Left colon (tissue), 2 donors: ENCODE results near the gene CD209. TPM values are rescaled to one million over a fixed set of nuclear protein-coding genes. Genes with fewer than 3 reads are reported as not detected.
A peak's percentile ranks its signal among the peaks of the same experiment; 100 is the strongest.
"Not testable (repeated sequence)": the region's sequence is repeated elsewhere in the genome, so short reads cannot be mapped to it uniquely, and the experiment has no call there.

Experiments used
- ATAC-seq: fragments of 200-7000 bp; cut with Tn5 transposase; one replicate; pipeline ENCODE4 v1.9.1; 2020; ENCODE audit warnings: mild to moderate bottlenecking, moderate library complexity
- DNase-seq, 2 donors: peaks; one replicate each; pipeline ENCODE4 v3.0.0-alpha.2; 2020
- intact Hi-C, 2 donors: fragments of 100-400 bp; cut with DNase I in 1 of 2; cut with micrococcal nuclease in 1 of 2; formaldehyde crosslinking; loops; one replicate each; pipeline versions ENCODE4 v1.11.2 to v1.14.0; 2022; cut with DNase I, micrococcal nuclease
- total RNA-seq, 2 donors: library from RNA; stranded (reverse); fragmentation: NEBNext Ultra II Directional; extraction: Animal tissue kit (Norgen Biotek cat#: 25700); gene quantifications; one replicate each; pipeline ENCODE4 v1.2.1, GENCODE V29; 2021
- donor health status: DM: no; HTN: no; CAD: no.
- donor health status: DM: yes; HTN: yes; CAD: no.

The CD209 gene
- total RNA-seq, 2 donors from 2014 or later = 2.6 to 12.1 TPM

DNA sequence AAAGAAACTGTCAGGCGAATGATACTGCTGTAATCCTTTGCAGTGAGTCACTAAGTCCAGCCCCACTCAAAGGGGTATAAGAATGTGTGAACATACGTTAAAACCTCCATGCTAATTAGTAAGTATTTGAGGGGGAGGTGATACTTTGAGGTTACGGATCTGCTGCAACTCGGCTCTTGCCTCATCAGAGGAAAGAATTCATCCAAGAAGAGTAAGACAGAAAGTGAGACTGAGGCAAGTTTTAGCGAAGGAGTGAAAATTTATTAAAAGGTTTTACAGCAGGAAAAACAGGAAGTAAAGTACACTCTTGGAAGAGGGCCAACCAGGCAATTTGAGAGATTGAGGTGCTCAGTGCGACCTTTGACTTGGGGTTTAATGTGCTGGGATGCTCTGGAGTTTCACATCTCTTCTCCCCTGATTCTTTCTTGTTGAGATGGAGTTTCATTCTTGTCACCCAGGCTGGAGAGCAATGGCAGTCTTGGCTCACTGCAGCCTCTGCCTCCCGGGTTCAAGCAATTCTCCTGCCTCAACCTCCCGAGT lies 25.5 kb upstream of the CD209 start:
- ATAC-seq (peak; percentile 28), DNase-seq (no peak)
- intact Hi-C loops = no loop called here

GRCh38 chr19:7771072-7771471 lies 23.7 kb upstream of the CD209 start:
- no peak for ATAC-seq
- no peak for DNase-seq
- intact Hi-C loops = no loop called here

DNA sequence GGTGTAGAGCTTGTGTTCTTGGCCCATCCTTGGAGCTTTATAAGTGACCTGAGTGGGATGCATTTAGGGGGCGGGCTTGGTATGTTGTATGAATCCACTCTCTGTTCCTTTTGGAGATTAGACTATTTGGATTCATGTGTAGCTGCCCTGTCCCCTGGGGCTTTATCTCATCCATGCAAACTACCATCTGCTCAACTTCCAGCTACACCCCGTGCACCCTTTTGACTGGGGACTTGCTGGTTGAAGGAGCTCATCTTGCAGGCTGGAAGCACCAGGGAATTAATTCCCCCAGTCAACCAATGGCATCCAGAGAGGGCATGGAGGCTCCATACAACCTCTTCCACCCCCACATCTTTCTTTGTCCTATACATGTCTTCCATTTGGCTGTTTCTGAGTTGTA lies 21.8 kb upstream of the CD209 start:
- intact Hi-C loops = no loop called here
- ATAC-seq (no peak), DNase-seq (no peak)

DNA sequence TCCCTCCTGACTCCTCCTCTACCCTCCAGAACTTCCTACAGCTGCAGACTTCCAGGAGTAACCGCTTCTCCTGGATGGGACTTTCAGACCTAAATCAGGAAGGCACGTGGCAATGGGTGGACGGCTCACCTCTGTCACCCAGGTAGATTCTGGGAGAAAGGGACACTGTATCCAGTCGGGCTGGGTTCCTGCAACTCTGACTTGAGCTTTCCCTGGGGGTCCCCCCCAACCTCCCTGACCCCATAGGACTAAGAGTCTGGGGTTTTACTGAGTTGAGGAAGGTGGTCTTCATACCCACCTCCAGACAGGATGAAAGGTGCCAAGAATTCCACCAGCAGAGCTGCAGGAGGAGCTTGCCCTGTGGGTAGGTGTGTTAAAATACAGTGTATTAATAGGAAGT lies 20.2 kb upstream of the CD209 start:
- DNase-seq (no peak), ATAC-seq (no peak)
- intact Hi-C loops = no loop called here

DNA sequence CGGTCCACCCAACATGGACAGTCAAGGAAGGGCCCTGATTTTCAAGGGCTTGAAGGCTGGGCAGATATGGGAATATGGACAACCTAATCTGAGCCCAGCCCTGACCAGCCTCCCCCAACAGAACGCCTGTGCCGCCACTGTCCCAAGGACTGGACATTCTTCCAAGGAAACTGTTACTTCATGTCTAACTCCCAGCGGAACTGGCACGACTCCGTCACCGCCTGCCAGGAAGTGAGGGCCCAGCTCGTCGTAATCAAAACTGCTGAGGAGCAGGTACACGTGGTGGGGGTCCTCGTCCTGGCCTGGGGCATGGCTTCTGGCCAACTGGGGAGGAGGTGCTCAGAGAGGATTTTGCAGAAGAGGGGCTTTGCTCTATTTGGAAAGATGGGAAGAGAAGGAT lies 19.2 kb upstream of the CD209 start:
- DNase-seq = no peak
- no peak for ATAC-seq
- intact Hi-C loops = no loop called here

- ATAC-seq, intact Hi-C loops, DNase-seq: not testable (repeated sequence)
Observed at GRCh38 chr19:7765043-7765442, 17.7 kb upstream of the CD209 start.

- intact Hi-C loops, ATAC-seq, DNase-seq: not testable (repeated sequence)
Observed at GRCh38 chr19:7764157-7764556, 16.8 kb upstream of the CD209 start.

GRCh38 chr19:7763696-7764095 lies 16.4 kb upstream of the CD209 start:
- intact Hi-C loops = no loop called here
- no peak for ATAC-seq
- DNase-seq = no peak

GRCh38 chr19:7762719-7763293 lies 15.5 kb upstream of the CD209 start, which contains the start of gene CLEC4M:
CLEC4M (plus strand) TSS chr19:7763243; CDS start chr19:7763267, 24 bp downstream.
- DNase-seq (no peak), ATAC-seq (no peak)
- intact Hi-C loops = no loop called here

GRCh38 chr19:7759156-7759555 lies 11.8 kb upstream of the CD209 start:
- intact Hi-C loops = no loop called here
- ATAC-seq (no peak), DNase-seq (no peak)

GRCh38 chr19:7757358-7757757 lies 10.0 kb upstream of the CD209 start:
- intact Hi-C loops = no loop called here
- DNase-seq (no peak), ATAC-seq (no peak)

GRCh38 chr19:7756258-7756657 lies 8.9 kb upstream of the CD209 start:
- ATAC-seq (no peak), DNase-seq (no peak)
- intact Hi-C loops = no loop called here

DNA sequence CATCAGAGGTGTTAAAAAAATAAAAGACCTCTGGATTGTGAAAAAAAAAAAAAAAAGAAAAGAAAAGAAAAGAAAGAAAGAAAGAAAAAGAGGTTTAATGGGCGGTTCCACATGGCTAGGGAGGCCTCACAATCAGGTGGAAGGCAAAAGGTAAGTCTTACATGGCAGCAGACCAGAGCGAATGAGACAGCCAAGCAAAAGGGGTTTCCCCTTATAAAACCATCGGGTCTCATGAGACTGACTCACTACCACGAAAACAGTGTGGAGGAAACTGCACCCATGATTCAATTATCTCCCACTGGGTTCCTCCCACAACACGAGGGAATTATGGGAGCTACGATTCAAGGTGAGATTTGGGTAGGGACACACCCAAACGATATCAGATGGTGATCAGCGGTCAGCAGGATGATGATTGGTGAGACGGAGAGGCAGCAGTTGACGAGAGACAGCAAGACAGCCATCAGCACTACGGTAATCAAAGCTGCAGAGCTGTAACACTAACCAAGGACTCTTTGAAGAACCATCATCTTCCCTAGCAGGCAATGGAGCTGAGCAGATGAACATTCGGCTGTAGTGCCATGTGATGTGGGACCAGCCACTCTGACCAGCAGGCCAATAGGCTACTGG lies 3.9 kb upstream of the CD209 start:
- DNase-seq = no peak
- intact Hi-C loops = no loop called here
- no peak for ATAC-seq

- peak; percentile 44 for ATAC-seq
Observed at GRCh38 chr19:7748756-7749155, 1.4 kb upstream of the CD209 start.

DNA sequence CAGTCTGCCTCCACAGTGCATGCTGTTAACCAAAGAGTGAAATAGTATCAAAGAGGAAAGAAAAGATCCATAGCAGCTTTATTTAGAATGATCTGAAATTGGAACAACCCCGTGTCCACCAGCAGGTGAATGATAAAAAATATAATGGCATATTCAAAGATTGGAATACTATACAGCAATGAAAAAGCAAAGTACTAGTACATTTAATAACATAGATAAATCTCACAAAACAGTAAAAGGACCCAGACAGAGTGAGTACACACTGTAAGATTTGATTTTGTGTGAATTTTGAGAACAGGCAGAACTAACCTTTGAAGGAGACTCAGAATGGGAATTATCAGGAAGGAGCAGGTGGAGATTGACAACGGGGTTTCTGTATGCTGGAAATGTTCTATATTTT lies 837 bp upstream of the CD209 start:
- DNase-seq (no peak), ATAC-seq (no peak)
- intact Hi-C loops = no loop called here

More at GRCh38 chr19:7748756-7749155, 1.4 kb upstream of the CD209 start:
- intact Hi-C loops = no loop called here
- DNase-seq = no peak

DNA sequence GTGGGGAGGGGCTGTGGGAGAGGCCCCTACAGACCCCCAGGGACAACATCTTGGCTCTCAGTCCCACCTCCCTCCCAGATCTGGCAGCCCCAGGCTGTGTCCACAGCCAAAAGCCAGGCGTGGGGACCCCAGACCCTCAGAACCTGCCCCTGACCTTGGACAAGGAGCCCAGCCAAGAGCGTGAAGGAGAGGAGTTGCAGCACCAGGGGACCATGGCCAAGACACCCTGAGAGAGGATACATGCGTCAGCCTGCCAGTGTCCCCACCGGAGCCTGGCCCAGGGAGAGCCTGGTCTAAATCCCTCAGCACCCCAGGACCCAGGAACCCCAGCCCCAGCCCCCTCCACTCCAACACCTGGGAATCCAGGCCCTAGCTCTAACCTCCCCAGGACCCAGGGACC lies 1.0 kb downstream of the CD209 start:
- DNase-seq, intact Hi-C loops, ATAC-seq: not testable (repeated sequence)

DNA sequence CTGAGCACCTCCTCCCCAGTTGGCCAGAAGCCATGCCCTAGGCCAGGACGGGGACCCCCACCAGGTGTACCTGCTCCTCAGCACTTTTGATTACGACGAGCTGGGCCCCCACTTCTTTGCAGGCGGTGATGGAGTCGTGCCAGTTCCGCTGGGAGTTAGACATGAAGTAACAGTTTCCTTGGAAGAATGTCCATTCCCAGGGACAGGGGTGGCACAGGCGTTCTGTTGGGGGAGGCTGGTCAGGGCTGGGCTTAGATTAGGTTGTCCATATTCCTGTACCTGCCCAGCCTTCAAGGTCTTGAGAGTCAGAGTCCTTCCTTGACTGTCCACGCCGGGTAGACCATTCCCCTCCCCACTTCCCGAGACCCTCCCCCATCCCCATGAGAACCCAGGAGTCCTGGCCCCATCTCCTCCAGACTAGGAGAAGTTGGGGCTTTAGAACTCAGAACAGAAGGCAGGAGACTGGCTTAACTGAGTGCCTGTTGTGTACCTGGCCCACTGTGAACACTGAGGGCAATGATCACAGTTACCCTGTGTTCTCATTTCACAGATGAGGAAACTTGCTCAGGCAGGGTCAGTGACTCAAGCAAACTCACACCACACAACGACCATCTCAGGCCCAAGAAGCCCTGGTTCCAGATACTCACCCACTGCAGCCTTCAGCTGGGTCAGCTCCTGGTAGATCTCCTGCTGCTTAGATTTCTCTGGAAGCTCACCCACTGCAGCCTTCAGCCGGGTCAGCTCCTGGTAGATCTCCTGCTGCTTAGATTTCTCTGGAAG lies 2.3 kb downstream of the CD209 start:
- DNase-seq = no peak
- ATAC-seq = no peak
- intact Hi-C loops = no loop called here

- ATAC-seq = no peak
- DNase-seq = no peak
- intact Hi-C loops = no loop called here
Observed at GRCh38 chr19:7744199-7744786, 3.0 kb downstream of the CD209 start.

- DNase-seq = no peak
- intact Hi-C loops = no loop called here
- no peak for ATAC-seq
Observed at GRCh38 chr19:7743425-7743841, 3.9 kb downstream of the CD209 start.

- intact Hi-C loops = no loop called here
- ATAC-seq (no peak), DNase-seq (no peak)
Observed at GRCh38 chr19:7742991-7743390, 4.3 kb downstream of the CD209 start.
